Measurements from ENCODE around the gene SEC11A.

SEC11A gene

DNA sequence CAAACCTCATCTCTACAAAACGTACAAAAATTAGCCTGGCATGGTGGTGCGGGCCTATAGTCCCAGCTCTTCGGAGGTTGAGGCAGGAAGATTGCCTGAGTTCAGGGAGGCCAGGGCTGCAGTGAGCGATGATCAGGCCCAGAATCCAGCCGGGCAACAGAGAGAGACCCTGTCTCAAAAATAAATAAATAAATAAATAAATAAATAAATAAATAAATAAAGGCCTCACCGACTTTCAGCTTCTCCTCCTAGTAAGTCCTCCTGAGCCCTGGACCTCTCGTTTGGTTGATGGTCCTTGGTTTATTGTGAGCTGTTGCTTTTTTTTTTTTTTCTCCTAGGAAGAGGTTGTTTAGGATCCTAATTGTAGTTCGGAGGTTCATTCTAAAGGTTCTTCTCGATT, 86.9 kb downstream of the SEC11A start:
- no peak for DNase-seq (ENCODE audit: low read depth)
- TF ChIP-seq, protein P1, sequence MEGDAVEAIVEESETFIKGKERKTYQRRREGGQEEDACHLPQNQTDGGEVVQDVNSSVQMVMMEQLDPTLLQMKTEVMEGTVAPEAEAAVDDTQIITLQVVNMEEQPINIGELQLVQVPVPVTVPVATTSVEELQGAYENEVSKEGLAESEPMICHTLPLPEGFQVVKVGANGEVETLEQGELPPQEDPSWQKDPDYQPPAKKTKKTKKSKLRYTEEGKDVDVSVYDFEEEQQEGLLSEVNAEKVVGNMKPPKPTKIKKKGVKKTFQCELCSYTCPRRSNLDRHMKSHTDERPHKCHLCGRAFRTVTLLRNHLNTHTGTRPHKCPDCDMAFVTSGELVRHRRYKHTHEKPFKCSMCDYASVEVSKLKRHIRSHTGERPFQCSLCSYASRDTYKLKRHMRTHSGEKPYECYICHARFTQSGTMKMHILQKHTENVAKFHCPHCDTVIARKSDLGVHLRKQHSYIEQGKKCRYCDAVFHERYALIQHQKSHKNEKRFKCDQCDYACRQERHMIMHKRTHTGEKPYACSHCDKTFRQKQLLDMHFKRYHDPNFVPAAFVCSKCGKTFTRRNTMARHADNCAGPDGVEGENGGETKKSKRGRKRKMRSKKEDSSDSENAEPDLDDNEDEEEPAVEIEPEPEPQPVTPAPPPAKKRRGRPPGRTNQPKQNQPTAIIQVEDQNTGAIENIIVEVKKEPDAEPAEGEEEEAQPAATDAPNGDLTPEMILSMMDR (IDR thresholded peaks at IDR 0.05; ENCODE audit: low read length, missing control alignments) = no peak

DNA sequence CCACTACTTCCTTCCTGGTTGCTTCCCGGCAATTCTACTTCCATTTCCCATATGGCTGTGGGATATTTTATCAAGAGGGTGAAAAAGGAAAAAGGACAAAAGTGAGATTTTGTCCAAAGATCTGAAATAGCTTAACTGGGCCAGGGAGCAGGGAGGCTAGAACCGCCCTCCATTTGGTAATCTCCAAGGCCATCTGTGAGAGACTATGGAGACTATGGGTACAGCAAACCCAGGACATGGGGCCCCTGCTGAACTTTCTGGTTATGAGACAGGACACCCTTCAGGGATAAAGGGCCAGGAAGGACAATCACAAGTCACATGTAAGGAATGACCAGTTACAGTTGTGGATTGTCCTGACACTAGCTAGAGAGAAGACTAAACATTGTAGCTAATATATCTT, 90.8 kb downstream of the SEC11A start:
- no peak overlapping the region for H3K4me3 ChIP-seq (replicated peaks; ENCODE audit: low read depth, low read length)
- no peak for DNase-seq (ENCODE audit: low read depth)
- TF ChIP-seq, protein P1 (IDR thresholded peaks at IDR 0.05; ENCODE audit: low read length, missing control alignments) = no peak

More for the DNA sequence above, 86.9 kb downstream of the SEC11A start:
- no peak overlapping the region for H3K4me3 ChIP-seq (replicated peaks; ENCODE audit: low read depth, low read length)

DNA sequence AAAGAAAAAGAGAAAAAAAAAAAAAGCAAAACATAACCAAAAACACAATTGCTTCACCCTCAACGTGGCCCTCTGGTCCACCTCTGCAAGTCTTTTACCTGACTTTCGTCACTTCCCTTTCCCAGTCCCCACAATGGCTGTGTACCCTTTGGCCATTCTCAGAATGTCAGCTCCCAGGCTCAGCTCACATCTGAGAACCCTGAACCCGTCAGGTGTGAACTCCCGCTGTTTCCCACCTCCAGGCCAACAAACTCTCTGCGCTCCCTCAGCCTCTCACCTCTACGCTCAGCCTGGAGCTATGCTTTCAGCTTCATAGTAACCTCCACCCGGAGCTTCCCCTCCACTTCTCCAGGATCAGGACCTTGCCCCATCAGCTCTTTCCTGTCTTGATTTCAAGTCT, 91.6 kb downstream of the SEC11A start:
- H3K4me3 ChIP-seq (replicated peaks; ENCODE audit: low read depth, low read length) = no peak overlapping the region
- DNase-seq (ENCODE audit: low read depth) = no peak
- TF ChIP-seq, protein P1 (IDR thresholded peaks at IDR 0.05; ENCODE audit: low read length, missing control alignments) = no peak

DNA sequence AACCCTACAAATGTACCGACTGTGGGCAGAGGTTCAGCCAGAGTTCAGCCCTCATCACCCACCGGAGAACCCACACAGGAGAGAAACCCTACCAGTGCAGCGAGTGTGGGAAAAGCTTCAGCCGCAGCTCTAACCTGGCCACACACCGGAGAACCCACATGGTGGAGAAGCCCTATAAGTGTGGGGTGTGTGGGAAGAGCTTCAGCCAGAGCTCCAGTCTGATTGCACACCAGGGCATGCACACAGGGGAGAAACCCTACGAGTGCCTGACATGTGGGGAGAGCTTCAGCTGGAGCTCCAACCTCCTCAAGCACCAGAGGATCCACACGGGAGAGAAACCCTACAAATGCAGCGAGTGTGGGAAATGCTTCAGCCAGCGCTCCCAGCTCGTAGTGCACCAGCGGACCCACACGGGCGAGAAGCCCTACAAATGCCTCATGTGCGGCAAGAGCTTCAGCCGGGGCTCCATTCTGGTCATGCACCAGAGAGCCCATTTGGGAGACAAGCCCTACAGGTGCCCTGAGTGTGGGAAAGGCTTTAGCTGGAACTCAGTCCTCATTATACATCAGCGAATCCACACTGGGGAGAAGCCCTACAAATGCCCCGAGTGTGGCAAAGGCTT, 94.5 kb downstream of the SEC11A start:
- TF ChIP-seq, protein P1 (IDR thresholded peaks at IDR 0.05; ENCODE audit: low read length, missing control alignments) = no peak

DNA sequence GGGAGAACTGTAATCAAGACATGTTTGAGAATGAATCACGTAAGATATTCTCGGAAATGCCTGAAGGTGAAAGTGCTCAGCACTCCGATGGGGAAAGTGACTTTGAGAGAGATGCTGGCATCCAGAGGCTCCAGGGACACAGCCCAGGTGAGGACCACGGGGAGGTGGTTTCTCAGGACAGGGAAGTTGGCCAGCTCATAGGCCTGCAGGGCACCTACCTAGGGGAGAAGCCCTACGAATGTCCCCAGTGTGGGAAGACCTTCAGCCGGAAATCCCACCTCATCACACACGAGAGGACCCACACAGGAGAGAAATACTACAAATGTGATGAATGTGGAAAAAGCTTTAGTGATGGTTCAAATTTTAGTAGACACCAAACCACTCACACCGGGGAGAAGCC, 95.3 kb downstream of the SEC11A start:
- DNase-seq (ENCODE audit: low read depth) = no peak
- no peak overlapping the region for H3K4me3 ChIP-seq (replicated peaks; ENCODE audit: low read depth, low read length)
- TF ChIP-seq, protein P1 (IDR thresholded peaks at IDR 0.05; ENCODE audit: low read length, missing control alignments) = no peak

More for the DNA sequence above, 94.5 kb downstream of the SEC11A start:
- no peak overlapping the region for H3K4me3 ChIP-seq (replicated peaks; ENCODE audit: low read depth, low read length)
- DNase-seq (ENCODE audit: low read depth) = no peak
